Measurements from ENCODE around the gene KIAA1755. TPM values are rescaled to one million over a fixed set of nuclear protein-coding genes. Genes with fewer than 3 reads are reported as not detected.

The KIAA1755 gene
- total and polyA plus RNA-seq, 8 donors, result 1.2 to 9.4 (median 3.1) TPM; not detected in 1

GRCh38 chr20:38270869-38271605 lies 10.5 kb upstream of the KIAA1755 start:
- no peak overlapping the region for H3K4me3 ChIP-seq

GRCh38 chr20:38269715-38270114 lies 9.2 kb upstream of the KIAA1755 start:
- no peak for DNase-seq
- H3K4me1 ChIP-seq, result peaks cover 0 to 11% (median 8%) of the 10 kb centered on the region in 4 donors

More at GRCh38 chr20:38270869-38271605, 10.5 kb upstream of the KIAA1755 start:
- H3K27ac ChIP-seq, result peak overlapping the region in 3 of 5 donors; percentile 47 to 72 (median 56)
- peaks cover 0 to 12% (median 0%) of the 10 kb centered on the region in 3 donors for H3K27me3 ChIP-seq
- intact Hi-C loops (cut with DNase I; ENCODE audit: low total_unique reads), result no loop called here
- H3K9me3 ChIP-seq, result no peaks in the 10 kb centered on the region
- DNase-seq, result peak in 1 of 2 donors; percentile 91
- peaks cover 0 to 22% (median 8%) of the 10 kb centered on the region in 4 donors for H3K4me1 ChIP-seq
- no peaks in the 10 kb centered on the region for H3K36me3 ChIP-seq
- WGBS, 5 donors, result 49 to 60% (median 52%) methylated on average over 10 of the region's 10 CpGs
- TF ChIP-seq POLR2AphosphoS5 (IDR thresholded peaks at IDR 0.05) (peak in 1 of 3 donors; percentile 18), POLR2A (IDR thresholded peaks at IDR 0.05) (no peak)

GRCh38 chr20:38269040-38269439 lies 8.5 kb upstream of the KIAA1755 start:
- no peak for DNase-seq
- WGBS, 5 donors, result 93 to 97% (median 94%) methylated on average over 3 of the region's 3 CpGs
- TF ChIP-seq POLR2AphosphoS5 (IDR thresholded peaks at IDR 0.05) (no peak), EP300 (IDR thresholded peaks at IDR 0.05) (no peak), POLR2A (IDR thresholded peaks at IDR 0.05) (no peak), CTCF (IDR thresholded peaks at IDR 0.05) (no peak)
- H3K9me3 ChIP-seq, result peaks cover 0 to 5% (median 0%) of the 10 kb centered on the region in 4 donors
- intact Hi-C loops (cut with DNase I; ENCODE audit: low total_unique reads), result no loop called here
- H3K27ac ChIP-seq, result no peak overlapping the region
- peaks cover 0 to 11% (median 8%) of the 10 kb centered on the region in 4 donors for H3K4me1 ChIP-seq
- no peaks in the 10 kb centered on the region for H3K36me3 ChIP-seq
- H3K27me3 ChIP-seq, result peaks cover 0 to 12% (median 0%) of the 10 kb centered on the region in 3 donors
- no peak overlapping the region for H3K4me3 ChIP-seq

More at GRCh38 chr20:38269715-38270114, 9.2 kb upstream of the KIAA1755 start:
- Histone ChIP-seq H3K4me3 (no peak overlapping the region), H3K36me3 (no peaks in the 10 kb centered on the region), H3K27ac (no peak overlapping the region), H3K9me3 (peaks cover 0 to 5% (median 0%) of the 10 kb centered on the region in 4 donors), H3K27me3 (peaks cover 0 to 12% (median 0%) of the 10 kb centered on the region in 3 donors)
- 75 to 81% (median 81%) methylated on average over 6 of the region's 6 CpGs for WGBS, 5 donors
- TF ChIP-seq EP300 (IDR thresholded peaks at IDR 0.05), result no peak
- TF ChIP-seq POLR2A (IDR thresholded peaks at IDR 0.05), result no peak
- TF ChIP-seq CTCF (IDR thresholded peaks at IDR 0.05), result no peak
- no peak for TF ChIP-seq POLR2AphosphoS5 (IDR thresholded peaks at IDR 0.05)
- intact Hi-C loops (cut with DNase I; ENCODE audit: low total_unique reads), result no loop called here

GRCh38 chr20:38267901-38268514 lies 7.5 kb upstream of the KIAA1755 start:
- H3K4me3 ChIP-seq, result no peak overlapping the region
- H3K27ac ChIP-seq, result no peak overlapping the region
- H3K9me3 ChIP-seq, result peaks cover 0 to 5% (median 0%) of the 10 kb centered on the region in 4 donors
- 70 to 86% (median 72%) methylated on average over 5 of the region's 5 CpGs for WGBS, 5 donors
- DNase-seq, result no peak
- intact Hi-C loops (cut with DNase I; ENCODE audit: low total_unique reads), result no loop called here
- no peaks in the 10 kb centered on the region for H3K36me3 ChIP-seq
- H3K27me3 ChIP-seq, result peaks cover 0 to 12% (median 0%) of the 10 kb centered on the region in 3 donors
- TF ChIP-seq EP300 (IDR thresholded peaks at IDR 0.05), result no peak
- TF ChIP-seq POLR2AphosphoS5 (IDR thresholded peaks at IDR 0.05), result no peak
- TF ChIP-seq CTCF (IDR thresholded peaks at IDR 0.05), result no peak
- TF ChIP-seq POLR2A (IDR thresholded peaks at IDR 0.05), result no peak
- H3K4me1 ChIP-seq, result peaks cover 0 to 11% (median 8%) of the 10 kb centered on the region in 4 donors
